AG04450 (cell line): Measurements from ENCODE around the gene ZDHHC1. TPM values are rescaled to one million over a fixed set of nuclear protein-coding genes. Genes with fewer than 3 reads are reported as not detected.

Experiments used
- CTCF ChIA-PET: fragments of 300-600, 350-600 bp; formaldehyde crosslinking; extraction: SDS; loops from one replicate; lab custom pipeline; 2022; ENCODE audit warnings: antibody characterized with exemption, inconsistent platforms; lab: Charles Lee
- POLR2A ChIA-PET: fragments of 350-600 bp; formaldehyde crosslinking; extraction: SDS; loops from one replicate; lab custom pipeline; 2021; ENCODE audit warnings: antibody characterized with exemption, inconsistent platforms; lab: Yijun Ruan, JAX
- DNase-seq: peaks from one replicate; pipeline ENCODE4 v3.0.0-alpha.2; 2011; ENCODE audit warnings: low read depth, low spot score
- H3K27ac ChIP-seq: one replicate; pipeline ENCODE4 v1.5.1; 2012; ENCODE audit warnings: low read depth, low read length, control low read depth
- H3K27me3 ChIP-seq: one replicate; pipeline ENCODE4 v1.6.0; 2012; ENCODE audit warnings: low read length; ENCODE audit not compliant: control insufficient read depth, insufficient read depth
- H3K4me3 ChIP-seq: 2 replicates; pipeline ENCODE4 v1.5.1; 2011; ENCODE audit warnings: mild to moderate bottlenecking, low read depth, low read length, control low read depth
- H3K9me3 ChIP-seq: 2 replicates; pipeline ENCODE4 v1.5.1; 2012; ENCODE audit warnings: low read length; ENCODE audit not compliant: control insufficient read depth, insufficient read depth
- CTCF ChIP-seq: IDR thresholded peaks from 2 replicates; pipeline ENCODE4 v1.5.1; 2011; ENCODE audit warnings: low read depth, low read length, control low read depth, inconsistent platforms
- polyA plus RNA-seq: library from polyadenylated mRNA; depleted of rRNA; stranded (reverse); fragments of >200 nt; gene quantifications from 2 replicates; pipeline ENCODE4 v1.2.3, GENCODE V29; 2011

Gene ZDHHC1
- polyA plus RNA-seq, 1 experiment = 1.9 TPM

DNA sequence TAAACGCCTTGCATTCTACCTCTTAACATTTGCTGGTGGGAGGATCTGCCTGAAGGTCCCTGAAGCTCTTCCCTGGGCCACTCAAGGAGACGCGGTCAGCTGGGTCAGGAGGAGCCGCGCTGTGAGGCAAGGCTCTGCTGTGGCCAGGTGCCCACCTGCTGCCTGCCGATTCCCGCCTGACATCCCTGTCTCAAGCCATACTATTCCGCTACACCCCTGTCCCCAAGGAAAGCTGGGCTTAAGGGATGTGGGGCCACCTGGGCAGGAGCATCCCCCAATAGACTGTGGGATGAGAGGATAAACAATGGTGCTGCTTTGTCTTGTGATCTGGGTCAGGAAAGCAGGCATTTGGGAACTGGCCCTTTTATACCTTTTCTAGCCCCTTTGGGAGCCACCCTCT, 28.1 kb downstream of the ZDHHC1 start:
- no peaks in the 10 kb centered on the region; the same call in 1 of the 2 replicates for H3K9me3 ChIP-seq
- POLR2A ChIA-PET = no interaction called here
- CTCF ChIA-PET = interaction anchor here (0.5 to 0.7 kb wide), 5 partner anchors 11 to 128 kb away, joined by 3 to 8 read pairs (median 5); no protein-coding TSS in a partner anchor
- no peak overlapping the region for H3K4me3 ChIP-seq
- no peak overlapping the region for H3K27ac ChIP-seq
- DNase-seq = no peak
- TF ChIP-seq CTCF = no peak
- peaks cover 22% of the 10 kb centered on the region for H3K27me3 ChIP-seq

- H3K27ac ChIP-seq = no peak overlapping the region
- no peak for TF ChIP-seq CTCF
- CTCF ChIA-PET = interaction anchor here (0.5 to 0.7 kb wide), 3 partner anchors 12 to 594 kb away, joined by 3 to 8 read pairs (median 5); no protein-coding TSS in a partner anchor
- H3K4me3 ChIP-seq = no peak overlapping the region
- POLR2A ChIA-PET = no interaction called here
- no peak for DNase-seq
- no peaks in the 10 kb centered on the region; the same call in 1 of the 2 replicates for H3K9me3 ChIP-seq
- peaks cover 20% of the 10 kb centered on the region for H3K27me3 ChIP-seq
These were observed 28.7 kb downstream of the ZDHHC1 start for GRCh38 chr16:67387479-67388079.

GRCh38 chr16:67386861-67387455, 29.3 kb downstream of the ZDHHC1 start:
- POLR2A ChIA-PET = no interaction called here

DNA sequence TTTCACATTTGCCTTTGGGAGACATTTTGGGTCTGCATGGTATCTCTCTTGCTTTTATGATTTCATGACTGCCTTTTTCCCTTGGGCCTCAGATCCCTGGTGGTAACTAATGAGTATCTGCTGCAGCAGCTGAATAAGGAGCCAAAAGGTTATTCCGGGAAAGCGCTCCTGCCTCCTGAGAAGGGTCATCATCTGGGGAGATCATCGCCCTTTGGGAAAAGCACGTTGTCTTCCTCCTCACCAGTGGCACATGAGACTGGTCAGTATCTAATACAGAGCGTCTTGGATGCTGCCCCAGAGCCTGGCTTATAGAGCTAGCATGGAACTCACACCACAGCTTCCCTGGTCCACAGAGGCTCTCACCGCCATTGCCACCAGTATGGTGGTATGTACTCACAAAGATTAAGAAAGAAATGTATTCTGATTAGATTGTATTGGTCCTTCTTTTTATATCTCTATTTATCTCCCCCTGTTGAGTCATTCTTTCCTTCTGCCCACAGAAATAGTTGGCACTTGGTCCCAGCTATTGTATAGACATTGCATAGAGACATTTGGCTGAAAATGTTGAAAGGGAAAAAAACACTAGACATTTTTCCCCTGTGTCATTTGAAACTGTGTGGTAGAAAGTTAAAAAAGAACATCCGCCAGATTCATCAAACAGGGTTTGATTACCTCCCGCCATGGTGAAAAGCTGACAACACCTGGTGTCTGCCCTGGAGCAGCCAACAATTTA, 31.3 kb downstream of the ZDHHC1 start:
- no peak for DNase-seq
- POLR2A ChIA-PET = interaction anchor here (0.5 kb wide), 1 partner anchor 50 kb away, joined by 6 read pairs; no protein-coding TSS in a partner anchor
- CTCF ChIA-PET = interaction anchor here (0.5 to 1.5 kb wide), 5 partner anchors 8 to 284 kb away, joined by 3 to 5 read pairs (median 4); partner anchors contain the start of gene TPPP3
- Histone ChIP-seq H3K27ac (no peak overlapping the region), H3K9me3 (no peaks in the 10 kb centered on the region; the same call in 1 of the 2 replicates), H3K27me3 (peaks cover 26% of the 10 kb centered on the region), H3K4me3 (no peak overlapping the region)
- no peak for TF ChIP-seq CTCF

More at GRCh38 chr16:67386861-67387455, 29.3 kb downstream of the ZDHHC1 start:
- Histone ChIP-seq H3K27me3 (peaks cover 24% of the 10 kb centered on the region), H3K27ac (no peak overlapping the region), H3K9me3 (no peaks in the 10 kb centered on the region; the same call in 1 of the 2 replicates), H3K4me3 (no peak overlapping the region)
- no peak for TF ChIP-seq CTCF
- CTCF ChIA-PET = interaction anchor here (0.5 kb wide), 1 partner anchor 594 kb away, joined by 5 read pairs; no protein-coding TSS in a partner anchor
- no peak for DNase-seq
